Fibroblast of pulmonary artery (primary cell): Measurements from ENCODE around the gene PLB1.

Source experiments
- DNase-seq: peaks from one replicate; pipeline ENCODE4 v3.0.0-alpha.2; 2010; ENCODE audit warnings: low read depth
- H3K4me3 ChIP-seq: replicated peaks from 2 replicates; pipeline ENCODE4 v1.5.1; 2011; ENCODE audit warnings: low read depth, mild to moderate bottlenecking, control low read depth, low read length, moderate library complexity
- CTCF ChIP-seq: IDR thresholded peaks from 2 replicates; pipeline ENCODE4 v1.5.1; 2011; ENCODE audit warnings: mild to moderate bottlenecking, control low read depth, low read length, inconsistent platforms; ENCODE audit errors: missing control alignments

Gene PLB1

GRCh38 chr2:28495551-28496250, at the start of gene PLB1:
PLB1 (plus strand) TSS chr2:28496060; CDS start chr2:28496115, 55 bp downstream.
- no peak for TF ChIP-seq CTCF
- no peak within 1 kb of the TSS for H3K4me3 ChIP-seq
- DNase-seq: no peak

GRCh38 chr2:28446531-28446930, 49.3 kb upstream of the PLB1 start:
- DNase-seq: no peak
- TF ChIP-seq CTCF: no peak
- H3K4me3 ChIP-seq: no peak overlapping the region

- DNase-seq: no peak
- TF ChIP-seq CTCF: no peak
- H3K4me3 ChIP-seq: no peak overlapping the region
Observed at GRCh38 chr2:28447086-28447485, 48.8 kb upstream of the PLB1 start.

GRCh38 chr2:28447943-28448792, 47.7 kb upstream of the PLB1 start:
- peak; percentile 92 for DNase-seq

GRCh38 chr2:28448793-28449100, 47.1 kb upstream of the PLB1 start:
- H3K4me3 ChIP-seq: no peak overlapping the region
- no peak for DNase-seq
- no peak for TF ChIP-seq CTCF

More at GRCh38 chr2:28447943-28448792, 47.7 kb upstream of the PLB1 start:
- no peak for TF ChIP-seq CTCF
- H3K4me3 ChIP-seq: no peak overlapping the region

GRCh38 chr2:28449126-28449487, 46.8 kb upstream of the PLB1 start:
- no peak for DNase-seq
- no peak overlapping the region for H3K4me3 ChIP-seq
- no peak for TF ChIP-seq CTCF
